ENCODE measurements around the gene C22orf42.
"Not testable (repeated sequence)": the region's sequence is repeated elsewhere in the genome, so short reads cannot be mapped to it uniquely, and the experiment has no call there.

Gene C22orf42

GRCh38 chr22:32158712-32159533 is at the start of gene C22orf42:
Gene C22orf42, minus strand, starts transcription at chr22:32159303. Its CDS starts 88 bp downstream, at chr22:32159215.
- no peak for DNase-seq

- no peak for DNase-seq
These were observed 49.6 kb upstream of the C22orf42 start for GRCh38 chr22:32208681-32209080.

- no peak for DNase-seq
These were observed 48.9 kb upstream of the C22orf42 start for GRCh38 chr22:32207971-32208480.

DNA sequence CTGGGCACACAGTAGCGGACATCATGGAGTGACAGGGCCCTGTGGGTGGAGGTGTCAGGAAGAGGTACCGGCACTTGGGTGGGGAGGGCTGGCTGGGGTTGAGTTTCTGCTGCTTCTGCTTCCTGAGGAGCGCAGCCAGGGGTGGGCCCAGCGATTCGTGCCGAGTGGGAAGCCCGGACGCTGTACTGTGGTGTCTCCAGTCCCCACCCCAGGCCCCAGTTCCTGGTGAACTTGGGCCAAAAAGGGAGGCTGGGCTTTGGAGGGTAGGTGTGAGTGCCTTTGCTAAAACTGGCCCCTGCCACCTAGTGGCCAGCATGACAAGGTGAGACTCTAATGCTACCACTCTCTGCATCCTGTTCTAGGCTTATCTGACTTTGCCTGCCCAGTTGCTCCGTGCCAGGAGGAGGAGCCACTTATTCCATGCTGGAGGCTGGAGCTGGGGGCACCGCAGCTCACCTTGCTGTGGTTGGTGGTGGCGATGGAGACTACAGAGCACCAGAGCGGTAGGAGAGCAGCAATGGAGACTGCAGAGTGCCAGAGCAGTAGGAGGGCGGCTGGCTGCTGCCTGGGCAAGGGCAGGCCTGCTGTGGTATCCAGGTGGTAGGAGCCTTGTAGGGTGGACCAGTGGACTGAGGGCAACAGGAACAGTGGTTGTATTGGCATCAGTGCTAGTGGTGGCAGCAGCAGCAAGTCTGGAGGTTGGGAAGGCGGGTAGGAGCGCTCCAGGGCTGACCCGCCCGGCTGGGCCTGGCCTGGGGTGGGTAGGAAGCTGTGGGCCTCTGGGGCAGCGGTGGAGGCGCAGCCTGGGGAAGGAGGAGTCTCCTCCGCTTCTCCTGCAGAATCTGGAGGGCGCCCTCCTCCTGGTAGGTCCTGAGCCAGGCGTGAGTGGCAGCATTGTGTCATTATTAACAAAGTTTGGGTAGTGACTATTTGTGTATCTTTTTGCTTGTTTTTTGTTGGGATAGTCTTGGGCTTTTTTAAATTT is 48.0 kb upstream of the C22orf42 start:
- no peak for DNase-seq

GRCh38 chr22:32205974-32206773 is 47.1 kb upstream of the C22orf42 start:
- DNase-seq: no peak

- DNase-seq: no peak
These were observed 46.0 kb upstream of the C22orf42 start, which contains the start of gene RFPL2 for GRCh38 chr22:32204856-32205722. Gene RFPL2, minus strand, starts transcription at chr22:32205073. Its CDS starts 2,622 bp downstream, at chr22:32202451.

GRCh38 chr22:32204040-32204855 is 45.1 kb upstream of the C22orf42 start:
- DNase-seq: no peak

DNA sequence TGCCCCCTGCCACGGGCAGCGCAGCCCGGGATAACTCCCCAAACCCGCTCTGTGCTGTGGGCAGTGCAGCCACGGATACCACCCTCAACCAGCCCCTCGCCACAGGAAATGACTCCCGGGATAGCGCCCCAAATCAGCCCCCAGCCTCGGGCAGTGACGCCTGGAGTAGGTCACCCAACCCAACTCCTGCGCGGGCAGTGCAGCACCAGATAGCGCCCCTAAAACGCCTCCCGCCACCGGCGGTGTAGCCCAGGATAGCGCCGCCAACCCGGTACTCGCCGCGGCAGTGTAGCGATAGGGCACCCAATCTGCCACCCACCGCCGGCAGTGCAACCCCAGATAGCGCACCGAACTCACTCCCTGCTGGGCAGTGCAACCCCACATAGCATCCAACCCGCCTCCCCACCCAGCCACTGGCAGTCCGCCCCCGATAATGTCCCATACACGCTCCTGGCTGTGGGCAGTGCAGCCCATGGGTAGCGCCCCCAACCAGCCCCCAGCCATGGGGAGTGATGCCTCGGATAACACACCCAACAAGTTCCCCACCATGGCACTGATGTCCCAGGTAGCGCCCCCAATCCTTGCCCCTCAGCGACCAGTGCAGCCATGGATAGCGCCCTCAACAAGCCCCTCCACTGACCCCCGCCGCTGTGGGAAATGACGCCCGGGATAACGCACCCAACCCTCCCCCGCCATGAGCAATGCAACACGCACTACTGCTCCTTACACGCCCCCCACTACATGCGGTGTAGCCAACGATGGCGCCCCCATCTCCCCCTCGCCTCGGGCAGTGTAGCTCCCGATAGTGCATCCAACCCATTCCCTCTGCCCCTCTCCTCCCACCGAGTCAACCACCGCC is 44.3 kb upstream of the C22orf42 start:
- no peak for DNase-seq

- no peak for DNase-seq
These were observed 43.6 kb upstream of the C22orf42 start for GRCh38 chr22:32202539-32203180.

- no peak for DNase-seq
These were observed 43.0 kb upstream of the C22orf42 start for GRCh38 chr22:32202161-32202538.

DNA sequence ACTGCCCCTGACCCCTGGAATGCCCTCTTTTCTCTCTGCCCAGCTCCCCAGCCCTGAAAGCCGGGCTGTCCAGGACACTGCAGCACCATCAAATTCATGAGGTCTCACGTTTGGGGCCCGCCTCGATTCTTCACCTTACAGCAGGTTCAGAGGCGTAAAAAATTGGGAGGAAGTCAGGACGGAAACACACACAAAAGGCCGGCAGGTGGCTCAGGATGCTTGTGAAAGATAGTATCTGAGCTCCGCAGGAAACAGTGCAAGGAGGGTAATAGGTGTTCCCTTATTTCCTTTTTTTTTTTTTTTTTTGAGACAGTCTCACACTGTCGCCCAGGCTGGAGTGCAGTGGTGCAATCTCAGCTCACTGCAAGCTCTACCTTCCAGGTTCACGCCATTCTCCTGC is 41.6 kb upstream of the C22orf42 start:
- no peak for DNase-seq

GRCh38 chr22:32199961-32200360 is 40.9 kb upstream of the C22orf42 start:
- no peak for DNase-seq

DNA sequence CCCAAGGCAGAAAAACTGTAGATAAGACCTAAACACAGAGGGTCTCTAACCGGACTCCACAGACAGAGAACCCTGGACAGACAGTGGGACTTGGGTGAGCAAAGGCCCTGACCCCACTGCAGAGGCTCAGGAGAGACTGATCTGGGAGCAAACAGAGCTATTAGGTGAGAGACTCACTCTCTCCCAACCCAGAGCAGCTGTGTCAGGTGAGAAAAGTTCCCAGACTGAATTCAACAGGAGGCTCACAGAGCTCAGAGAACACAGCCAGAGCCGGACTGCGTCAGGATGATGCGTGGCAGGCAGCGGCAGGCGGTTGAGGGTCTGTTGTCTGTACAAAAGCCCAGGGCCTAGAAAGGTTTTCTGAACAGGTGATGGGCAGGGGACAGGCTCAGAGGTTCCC is 40.2 kb upstream of the C22orf42 start:
- DNase-seq: no peak

DNA sequence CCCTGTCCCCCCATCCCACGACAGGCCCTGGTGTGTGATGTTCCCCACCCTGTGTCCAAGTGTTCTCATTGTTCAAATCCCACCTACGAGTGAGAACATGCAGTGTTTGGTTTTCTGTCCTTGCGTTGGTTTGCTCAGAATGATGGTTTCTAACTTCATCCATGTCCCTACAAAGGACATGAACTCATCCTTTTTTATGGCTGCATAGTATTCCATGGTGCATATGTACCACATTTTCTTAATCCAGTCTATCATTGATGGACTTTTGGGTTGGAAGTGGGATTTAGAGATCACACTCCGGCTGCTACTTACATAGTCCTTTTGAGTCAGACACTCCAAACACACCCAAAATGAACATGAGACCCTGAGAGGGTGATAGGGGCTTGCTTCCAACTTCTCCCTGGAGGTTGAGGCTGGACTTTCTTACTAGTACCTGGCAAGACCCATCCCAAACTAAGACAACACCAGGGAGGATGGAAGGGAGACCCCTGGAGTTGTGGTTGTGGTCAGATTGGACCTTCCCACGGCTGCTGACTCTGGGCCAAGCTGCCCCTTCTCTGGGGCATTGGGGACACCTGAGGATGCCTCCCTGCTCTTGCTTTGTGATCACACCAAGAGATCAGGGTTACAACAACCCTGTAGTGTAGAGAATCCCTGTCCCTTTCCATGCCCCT is 38.6 kb upstream of the C22orf42 start:
- not testable (repeated sequence) for DNase-seq

GRCh38 chr22:32195900-32196299 is 36.8 kb upstream of the C22orf42 start:
- DNase-seq: not testable (repeated sequence)

DNA sequence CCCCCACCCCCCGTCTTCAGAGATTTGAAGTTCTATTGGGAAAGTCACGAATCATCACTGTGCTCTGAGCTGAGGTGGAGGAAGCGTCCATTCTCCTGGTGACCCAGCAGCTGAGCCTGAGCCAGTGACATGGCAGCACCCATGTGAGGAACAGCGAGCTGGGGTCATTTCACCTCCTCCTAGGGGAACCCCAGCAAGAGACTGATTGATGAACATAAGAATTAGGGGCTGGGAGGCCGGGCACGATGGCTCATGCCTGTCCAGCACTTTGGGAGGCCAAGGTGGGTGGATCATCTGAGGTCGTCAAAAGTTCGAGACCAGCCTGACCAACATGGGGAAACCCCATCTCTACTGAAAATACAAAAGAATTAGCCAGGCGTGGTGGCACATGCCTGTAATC is 34.2 kb upstream of the C22orf42 start:
- not testable (repeated sequence) for DNase-seq

GRCh38 chr22:32191021-32191420 is 31.9 kb upstream of the C22orf42 start:
- not testable (repeated sequence) for DNase-seq

DNA sequence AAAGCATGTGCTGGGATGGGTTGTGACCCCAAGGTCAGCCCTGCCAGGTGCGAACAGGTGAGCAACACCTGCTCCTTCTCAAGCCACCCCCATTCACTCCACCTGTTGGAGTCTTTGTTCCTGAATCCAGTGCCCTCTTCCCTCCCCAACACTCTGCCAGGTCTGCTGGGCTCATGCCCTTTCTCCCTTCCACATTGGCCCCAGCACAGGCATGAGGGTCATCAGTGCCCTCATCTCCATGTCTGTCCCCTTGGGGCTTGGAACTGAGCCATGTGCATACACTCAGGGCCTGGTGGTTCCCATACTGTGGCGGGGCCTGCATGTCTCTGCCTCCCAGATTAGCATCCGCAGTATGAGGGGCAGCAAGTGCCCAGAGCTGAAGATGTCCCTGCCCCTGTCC is 26.7 kb upstream of the C22orf42 start:
- DNase-seq: no peak

Measured in activated CD4-positive, alpha-beta T cell treated with anti-CD3 and anti-CD28 coated beads for 1 hour (primary cell).